CD14-positive monocyte (primary cell): ENCODE results near the gene HCN4. TPM values are rescaled to one million over a fixed set of nuclear protein-coding genes. Genes with fewer than 3 reads are reported as not detected.

Source experiments
- DNase-seq, 3 donors: peaks; one replicate each; pipeline ENCODE4 v3.0.0-alpha.2; 2011 to 2022
- H2AFZ ChIP-seq: 2 replicates; pipeline ENCODE4 v1.6.0; 2012; ENCODE audit warnings: mild to moderate bottlenecking, low read depth, low read length, inconsistent platforms; ENCODE audit not compliant: insufficient read depth, poor library complexity, severe bottlenecking
- H3K27ac ChIP-seq, 2 donors: 1 replicate in 1 of 2; 2 replicates in 1 of 2; pipeline ENCODE4 v1.5.1; 2012 to 2013; ENCODE audit warnings: low read length in 2 of 2, control low read depth in 1 of 2, inconsistent platforms in 1 of 2, low read depth in 1 of 2, mild to moderate bottlenecking in 1 of 2
- H3K27me3 ChIP-seq, 2 donors: one replicate each; pipeline versions ENCODE4 v1.6.0 to v1.6.1; 2011 to 2013; ENCODE audit warnings: low read length in 2 of 2; ENCODE audit not compliant: control insufficient read depth in 2 of 2, insufficient read depth in 2 of 2
- H3K36me3 ChIP-seq, 2 donors: replicated peaks in 1 of 2; 1 replicate in 1 of 2; 2 replicates in 1 of 2; pipeline versions ENCODE4 v1.5.1 to v1.6.1; 2012 to 2013; ENCODE audit warnings: low read length in 2 of 2, control low read depth in 1 of 2, inconsistent platforms in 1 of 2, mild to moderate bottlenecking in 1 of 2; ENCODE audit not compliant: insufficient read depth in 2 of 2, control insufficient read depth in 1 of 2
- H3K4me1 ChIP-seq, 2 donors: 1 replicate in 1 of 2; 2 replicates in 1 of 2; pipeline versions ENCODE4 v1.5.1 to v1.6.1; 2012 to 2013; ENCODE audit warnings: low read length in 2 of 2, control low read depth in 1 of 2, inconsistent platforms in 1 of 2, mild to moderate bottlenecking in 1 of 2, moderate library complexity in 1 of 2; ENCODE audit not compliant: insufficient read depth in 2 of 2, control insufficient read depth in 1 of 2
- H3K4me2 ChIP-seq: replicated peaks from 2 replicates; pipeline ENCODE3; 2012; ENCODE audit warnings: low read length, moderate library complexity, mild to moderate bottlenecking; ENCODE audit not compliant: poor library complexity, severe bottlenecking; ENCODE audit errors: extremely low read depth
- H3K4me3 ChIP-seq, 3 experiments: fragments of 200-600 bp in 1 of 3; sonication (generic) in 1 of 3; replicated peaks in 1 of 3; 1 replicate in 2 of 3; 2 replicates in 1 of 3; pipeline ENCODE4 v1.5.1; 2011 to 2013; ENCODE audit warnings: low read length in 3 of 3, mild to moderate bottlenecking in 3 of 3, control low read depth in 2 of 3, low read depth in 2 of 3, inconsistent platforms in 1 of 3, moderate library complexity in 1 of 3
- H3K79me2 ChIP-seq: 2 replicates; pipeline ENCODE4 v1.6.0; 2012; ENCODE audit warnings: mild to moderate bottlenecking, control low read depth, inconsistent platforms, low read length, moderate library complexity; ENCODE audit not compliant: insufficient read depth
- H3K9ac ChIP-seq: 2 replicates; pipeline ENCODE4 v1.6.0; 2017; ENCODE audit warnings: low read length, mild to moderate bottlenecking; ENCODE audit not compliant: insufficient read depth, poor library complexity, severe bottlenecking
- H3K9me3 ChIP-seq, 2 donors: replicated peaks in 1 of 2; 1 replicate in 1 of 2; 2 replicates in 1 of 2; pipeline versions ENCODE4 v1.5.1 to v1.6.1; 2012 to 2013; ENCODE audit warnings: low read length in 2 of 2, control low read depth in 1 of 2; ENCODE audit not compliant: control insufficient read depth in 1 of 2, insufficient read depth in 1 of 2
- H4K20me1 ChIP-seq: 2 replicates; pipeline ENCODE4 v1.6.0; 2012; ENCODE audit warnings: mild to moderate bottlenecking, low read length, control low read depth, moderate library complexity; ENCODE audit not compliant: insufficient read depth
- H3K27ac Mint-ChIP-seq, 7 donors: one replicate each; pipeline ENCODE4 v1.8.0; 2020; ENCODE audit warnings: mild to moderate bottlenecking in 7 of 7, mixed read lengths in 7 of 7, moderate library complexity in 6 of 7, inconsistent platforms in 2 of 7
- H3K27me3 Mint-ChIP-seq, 3 donors: one replicate each; pipeline ENCODE4 v1.8.0; 2021 to 2022; ENCODE audit warnings: low read depth in 3 of 3, mild to moderate bottlenecking in 3 of 3, mixed read lengths in 3 of 3, moderate library complexity in 3 of 3, inconsistent platforms in 1 of 3
- H3K36me3 Mint-ChIP-seq, 2 donors: one replicate each; pipeline ENCODE4 v1.8.0; 2020; ENCODE audit warnings: mixed read lengths in 2 of 2, inconsistent platforms in 1 of 2, mild to moderate bottlenecking in 1 of 2
- H3K4me1 Mint-ChIP-seq: one replicate; pipeline ENCODE4 v1.8.0; 2020; ENCODE audit warnings: mild to moderate bottlenecking, mixed read lengths
- H3K4me3 Mint-ChIP-seq, 2 donors: one replicate each; pipeline ENCODE4 v1.8.0; 2020; ENCODE audit warnings: mild to moderate bottlenecking in 2 of 2, mixed read lengths in 2 of 2, moderate library complexity in 1 of 2
- H3K9me3 Mint-ChIP-seq, 7 donors: one replicate each; pipeline ENCODE4 v1.8.0; 2020 to 2022; ENCODE audit warnings: mixed read lengths in 7 of 7, mild to moderate bottlenecking in 6 of 7, moderate library complexity in 6 of 7, inconsistent platforms in 2 of 7
- WGBS: methylation state at CpG from one replicate; pipeline ENCODE4 v1.1.5; 2013; ENCODE audit warnings: missing lambda C conversion rate; ENCODE audit not compliant: insufficient coverage; 5-methylcytosine and 5-hydroxymethylcytosine counted together
- intact Hi-C, 2 donors: fragments of 100-400 bp; cut with micrococcal nuclease; formaldehyde crosslinking; loops; one replicate each; pipeline versions ENCODE4 v1.15.0 to v1.15.1; 2023
- polyA plus RNA-seq, 3 donors: library from polyadenylated mRNA; depleted of rRNA in 1 of 3; unstranded in 2 of 3; stranded (reverse) in 1 of 3; fragments of 300-500 nt in 2 of 3; fragments of >200 nt in 1 of 3; fragmentation: Illumina TruSeq in 2 of 3; gene quantifications; 1 replicate in 2 of 3; 2 replicates in 1 of 3; pipeline ENCODE4 v1.2.3, GENCODE V29; 2012 to 2021
- TF ChIP-seq, protein P1 (sequence below): fragments of 200-600 bp; IDR thresholded peaks from one replicate; pipeline ENCODE4 v1.8.0; 2022; ENCODE audit warnings: antibody characterized with exemption, mild to moderate bottlenecking

Gene HCN4
- polyA plus RNA-seq, 3 donors, result not detected

DNA sequence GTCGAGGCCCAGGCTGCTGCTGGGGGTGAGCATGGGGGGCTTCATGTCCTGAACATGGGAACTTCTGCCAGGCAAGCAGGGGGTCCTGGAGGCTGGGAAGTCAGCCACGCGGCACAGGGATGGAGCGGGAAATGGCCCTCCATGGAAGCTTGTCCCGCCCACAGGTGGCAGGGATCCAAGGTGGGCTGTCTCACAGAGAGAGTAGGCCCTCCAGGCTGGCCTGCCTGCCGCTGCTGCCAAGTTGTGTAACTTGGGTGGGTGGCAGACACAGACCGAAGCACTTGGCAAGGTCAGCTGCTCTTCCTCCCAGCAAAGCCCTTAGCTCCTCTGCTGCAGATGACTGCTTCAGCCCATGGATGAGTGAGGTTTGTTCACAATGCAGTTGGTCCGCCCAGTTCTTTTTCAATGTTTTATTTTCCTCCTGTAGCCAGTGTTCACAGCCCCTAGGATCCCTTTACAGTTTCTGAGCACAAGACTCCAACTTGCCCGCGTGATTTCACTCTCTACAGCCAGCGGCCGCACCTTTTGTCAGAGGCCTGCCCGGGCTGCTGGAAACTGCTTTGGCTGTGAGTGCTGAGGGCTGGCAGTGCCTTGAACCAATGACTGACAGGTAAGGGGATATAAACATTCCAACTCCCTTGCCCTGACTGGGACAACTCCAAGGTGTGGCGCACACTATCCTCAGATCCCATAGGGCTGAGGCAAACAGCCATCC, 26.7 kb downstream of the HCN4 start:
- no peaks in the 10 kb centered on the region for H3K27me3 ChIP-seq

DNA sequence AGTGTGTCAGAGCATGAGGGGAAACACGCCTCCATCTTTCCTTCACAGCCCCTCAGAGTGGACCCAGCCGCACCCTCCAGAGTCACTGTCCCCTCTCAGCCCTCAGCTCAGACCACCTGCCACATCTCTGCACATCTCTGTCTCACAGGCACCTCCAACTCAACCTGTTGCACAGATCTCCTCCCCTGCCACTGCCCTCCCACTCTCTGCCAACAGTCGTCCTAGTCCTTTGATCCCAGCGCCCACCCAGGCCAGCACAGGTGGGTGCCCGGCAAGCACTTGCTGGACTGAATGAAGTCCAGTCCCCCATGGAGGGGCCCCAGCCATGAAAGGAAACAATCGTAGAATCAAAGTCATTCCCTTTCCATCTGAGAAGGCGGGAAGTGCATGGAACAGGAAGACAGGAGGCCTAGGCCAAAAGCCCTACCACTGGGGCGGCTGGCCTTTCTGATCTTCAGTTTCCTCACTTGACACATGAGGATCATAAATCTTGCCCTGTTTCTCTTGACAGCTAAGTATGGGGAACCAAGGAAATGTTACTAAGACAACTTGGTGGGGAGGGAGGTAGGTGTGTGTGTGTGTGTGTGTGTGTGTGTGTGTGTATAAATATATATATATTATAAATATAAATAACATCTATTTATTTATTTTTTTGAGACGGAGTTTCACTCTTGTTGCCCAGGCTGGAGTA, 28.1 kb downstream of the HCN4 start:
- no peak overlapping the region for H3K9ac ChIP-seq
- 90% methylated on average over 7 of the region's 9 CpGs for WGBS
- peaks cover 6 to 17% (median 13%) of the 10 kb centered on the region in 3 donors for H3K27me3 Mint-ChIP-seq

More for the DNA sequence above, 26.7 kb downstream of the HCN4 start:
- H3K27me3 Mint-ChIP-seq, result peaks cover 10 to 11% (median 11%) of the 10 kb centered on the region in 3 donors
- Histone ChIP-seq H3K79me2 (no peaks in the 10 kb centered on the region), H3K4me2 (no peak overlapping the region), H3K27ac (no peak overlapping the region), H3K4me1 (no peaks in the 10 kb centered on the region), H4K20me1 (no peaks in the 10 kb centered on the region), H3K9ac (no peak overlapping the region), H3K4me3 (no peak overlapping the region), H3K36me3 (no peaks in the 10 kb centered on the region), H2AFZ (no peak overlapping the region), H3K9me3 (peaks cover 0 to 4% of the 10 kb centered on the region in 2 donors)
- peaks cover 0 to 13% (median 5%) of the 10 kb centered on the region in 7 donors for H3K9me3 Mint-ChIP-seq
- intact Hi-C loops, result no loop called here
- no peak for DNase-seq
- no peaks in the 10 kb centered on the region for H3K4me1 Mint-ChIP-seq
- H3K36me3 Mint-ChIP-seq, result no peaks in the 10 kb centered on the region
- H3K4me3 Mint-ChIP-seq, result no peak overlapping the region
- 97% methylated on average over 10 of the region's 14 CpGs for WGBS
- TF ChIP-seq, protein P1, sequence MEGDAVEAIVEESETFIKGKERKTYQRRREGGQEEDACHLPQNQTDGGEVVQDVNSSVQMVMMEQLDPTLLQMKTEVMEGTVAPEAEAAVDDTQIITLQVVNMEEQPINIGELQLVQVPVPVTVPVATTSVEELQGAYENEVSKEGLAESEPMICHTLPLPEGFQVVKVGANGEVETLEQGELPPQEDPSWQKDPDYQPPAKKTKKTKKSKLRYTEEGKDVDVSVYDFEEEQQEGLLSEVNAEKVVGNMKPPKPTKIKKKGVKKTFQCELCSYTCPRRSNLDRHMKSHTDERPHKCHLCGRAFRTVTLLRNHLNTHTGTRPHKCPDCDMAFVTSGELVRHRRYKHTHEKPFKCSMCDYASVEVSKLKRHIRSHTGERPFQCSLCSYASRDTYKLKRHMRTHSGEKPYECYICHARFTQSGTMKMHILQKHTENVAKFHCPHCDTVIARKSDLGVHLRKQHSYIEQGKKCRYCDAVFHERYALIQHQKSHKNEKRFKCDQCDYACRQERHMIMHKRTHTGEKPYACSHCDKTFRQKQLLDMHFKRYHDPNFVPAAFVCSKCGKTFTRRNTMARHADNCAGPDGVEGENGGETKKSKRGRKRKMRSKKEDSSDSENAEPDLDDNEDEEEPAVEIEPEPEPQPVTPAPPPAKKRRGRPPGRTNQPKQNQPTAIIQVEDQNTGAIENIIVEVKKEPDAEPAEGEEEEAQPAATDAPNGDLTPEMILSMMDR, result no peak
- no peak overlapping the region for H3K27ac Mint-ChIP-seq

More for the DNA sequence above, 28.1 kb downstream of the HCN4 start:
- H3K9me3 ChIP-seq, result peaks cover 0 to 4% of the 10 kb centered on the region in 2 donors
- intact Hi-C loops, result no loop called here
- no peaks in the 10 kb centered on the region for H3K27me3 ChIP-seq
- DNase-seq, result no peak
- no peaks in the 10 kb centered on the region for H3K4me1 ChIP-seq
- H3K27ac ChIP-seq, result no peak overlapping the region
- no peaks in the 10 kb centered on the region for H3K79me2 ChIP-seq
- no peak overlapping the region for H3K4me3 ChIP-seq
- no peak overlapping the region for H2AFZ ChIP-seq
- H3K36me3 ChIP-seq, result no peaks in the 10 kb centered on the region
- no peak overlapping the region for H3K4me3 Mint-ChIP-seq
- no peaks in the 10 kb centered on the region for H3K4me1 Mint-ChIP-seq
- TF ChIP-seq, protein P1, result no peak
- H4K20me1 ChIP-seq, result no peaks in the 10 kb centered on the region
- H3K36me3 Mint-ChIP-seq, result no peaks in the 10 kb centered on the region
- H3K27ac Mint-ChIP-seq, result no peak overlapping the region
- peaks cover 0 to 13% (median 5%) of the 10 kb centered on the region in 7 donors for H3K9me3 Mint-ChIP-seq
- no peak overlapping the region for H3K4me2 ChIP-seq
